HepG2 (cell line): ENCODE data around the gene ULBP2. TPM values are rescaled to one million over a fixed set of nuclear protein-coding genes. Genes with fewer than 3 reads are reported as not detected.

Source experiments
- BCL3 ChIP-seq: sonication (generic); formaldehyde crosslinking; IDR thresholded peaks from 2 replicates; pipeline ENCODE4 v1.5.1; 2020; ENCODE audit warnings: mild to moderate bottlenecking, missing genetic modification reagents, moderate library complexity
- DRAP1 ChIP-seq: IDR thresholded peaks from 2 replicates; pipeline ENCODE4 v1.6.1; 2016; ENCODE audit warnings: missing genetic modification reagents, missing compliant biosample characterization
- ETS1 ChIP-seq: sonication (generic); formaldehyde crosslinking; IDR thresholded peaks from 2 replicates; pipeline ENCODE4 v1.4.0; 2020; ENCODE audit warnings: missing genetic modification reagents
- HNRNPH1 ChIP-seq: fragments of 200-400 bp; formaldehyde crosslinking; optimal IDR thresholded peaks from 2 replicates; pipeline ENCODE3; 2017; ENCODE audit warnings: mild to moderate bottlenecking, low read depth, low read length
- NR2C2 ChIP-seq: sonication (generic); formaldehyde crosslinking; IDR thresholded peaks from 2 replicates; pipeline ENCODE4 v1.4.0; 2020; ENCODE audit warnings: missing genetic modification reagents, mild to moderate bottlenecking, moderate library complexity, borderline replicate concordance
- POLR2AphosphoS5 ChIP-seq: IDR thresholded peaks from 2 replicates; pipeline ENCODE4 v1.6.1; 2012; ENCODE audit warnings: low read depth, low read length
- REST ChIP-seq, 2 experiments: IDR thresholded peaks; 2 replicates each; pipeline ENCODE4 v1.6.1; 2011 to 2012; ENCODE audit warnings: low read length in 2 of 2, borderline replicate concordance in 1 of 2, low read depth in 1 of 2, mild to moderate bottlenecking in 1 of 2, moderate library complexity in 1 of 2
- ZNF280D ChIP-seq: sonication (generic); formaldehyde crosslinking; IDR thresholded peaks from 2 replicates; pipeline ENCODE4 v1.5.1; 2020; ENCODE audit warnings: mild to moderate bottlenecking, missing genetic modification reagents
- ZNF512 ChIP-seq: sonication (generic); formaldehyde crosslinking; IDR thresholded peaks from 2 replicates; pipeline ENCODE4 v1.4.0; 2020; ENCODE audit warnings: mild to moderate bottlenecking, missing genetic modification reagents
- ZNF513 ChIP-seq: sonication (generic); formaldehyde crosslinking; conservative IDR thresholded peaks from 2 replicates; pipeline ENCODE4 v1.5.0; 2020; ENCODE audit warnings: missing genetic modification reagents
- ZNF550 ChIP-seq: sonication (generic); formaldehyde crosslinking; IDR thresholded peaks from 2 replicates; pipeline ENCODE4 v1.4.0; 2020; ENCODE audit warnings: mild to moderate bottlenecking, missing genetic modification reagents, borderline replicate concordance
- ZNF552 ChIP-seq: sonication (generic); formaldehyde crosslinking; IDR thresholded peaks from 2 replicates; pipeline ENCODE4 v1.9.0; 2022; ENCODE audit warnings: missing genetic modification reagents, mild to moderate bottlenecking, borderline replicate concordance
- ZNF674 ChIP-seq: sonication (generic); formaldehyde crosslinking; IDR thresholded peaks from 2 replicates; pipeline ENCODE4 v1.5.0; 2020; ENCODE audit warnings: low read depth, mild to moderate bottlenecking, missing genetic modification reagents
- ZNF891 ChIP-seq: sonication (generic); formaldehyde crosslinking; IDR thresholded peaks from 2 replicates; pipeline ENCODE4 v1.5.0; 2020; ENCODE audit warnings: mild to moderate bottlenecking, missing genetic modification reagents
- polyA plus RNA-seq, 8 experiments: library from polyadenylated mRNA; depleted of rRNA in 3 of 8; stranded (reverse) in 7 of 8; unstranded in 1 of 8; fragments of >200 nt; fragmentation: Illumina TruSeq in 4 of 8; extraction: Trizol in 4 of 8; gene quantifications; 2 replicates each; pipeline versions ENCODE4 v1.2.1 to v1.2.3, GENCODE V29; 2011 to 2016; ENCODE audit warnings: low read depth in 4 of 8, missing spikeins in 1 of 8, mixed read lengths in 1 of 8; ENCODE audit not compliant: insufficient read depth in 1 of 8
- total RNA-seq, 5 experiments: library from RNA; depleted of rRNA; stranded (reverse); fragments of >200 nt; fragmentation: Illumina TruSeq; extraction: Trizol; gene quantifications; 2 replicates each; pipeline ENCODE4 v1.2.3, GENCODE V29; 2016; ENCODE audit warnings: low read depth in 1 of 5

ULBP2 gene
- total and polyA plus RNA-seq, 2 of the 13 experiments (the other 11 are each of a cell fraction or from before 2014, with no cell fraction given): not detected

- no peak for TF ChIP-seq ETS1 (CRISPR knock-in tag)
- TF ChIP-seq BCL3 (CRISPR knock-in tag): peak; percentile 66; the same call in 1 of the 2 replicates
- no peak for TF ChIP-seq HNRNPH1
- TF ChIP-seq ZNF280D (CRISPR knock-in tag): no peak
- TF ChIP-seq ZNF513: no peak
- peak; percentile 33; the same call in 1 of the 2 replicates for TF ChIP-seq ZNF512 (CRISPR knock-in tag)
- no peak for TF ChIP-seq ZNF674 (CRISPR knock-in tag)
- no peak; the same call in 1 of the 2 replicates for TF ChIP-seq ZNF552 (CRISPR knock-in tag)
- peak; percentile 59; the same call in 1 of the 2 replicates for TF ChIP-seq ZNF891 (CRISPR knock-in tag)
- no peak for TF ChIP-seq ZNF550 (CRISPR knock-in tag)
- TF ChIP-seq POLR2AphosphoS5: no peak
- peak; percentile 72 for TF ChIP-seq NR2C2 (CRISPR knock-in tag)
- TF ChIP-seq DRAP1 (CRISPR knock-in tag): no peak
- no peak for TF ChIP-seq REST (IDR thresholded peaks at IDR 0.05; ENCODE audit: borderline replicate concordance in 1 of 2, low read depth in 1 of 2, low read length in 2 of 2)
Observed at GRCh38 chr6:149925253-149925973, 16.4 kb upstream of the ULBP2 start (continued).
